HEK293 (cell line): Measurements from ENCODE around the gene EIF4E3.

Source experiments
- KLF10 ChIP-seq: fragments of 450-650 bp; IDR thresholded peaks from 2 replicates; pipeline ENCODE4 v1.5.1; 2018; ENCODE audit warnings: missing biosample characterization, mild to moderate bottlenecking, missing genetic modification characterization
- ZIC2 ChIP-seq: fragments of 450-650 bp; formaldehyde crosslinking; IDR thresholded peaks from 2 replicates; pipeline ENCODE4 v1.5.1; 2016; ENCODE audit warnings: missing biosample characterization, missing genetic modification characterization

- no peak for TF ChIP-seq KLF10
- no peak for TF ChIP-seq ZIC2
Observed at GRCh38 chr3:71744738-71745137, 19.5 kb upstream of the EIF4E3 start.
